Ectodermal cell (in vitro differentiated cells): Measurements from ENCODE around the gene DDI2.

Source experiments
- H3K27ac ChIP-seq: 2 replicates; pipeline ENCODE4 v1.7.0; 2013; ENCODE audit warnings: mild to moderate bottlenecking, low read depth, low read length; ENCODE audit not compliant: insufficient read depth, poor library complexity, severe bottlenecking
- H3K27me3 ChIP-seq: 2 replicates; pipeline ENCODE4 v1.7.0; 2013; ENCODE audit warnings: mild to moderate bottlenecking, low read length; ENCODE audit not compliant: insufficient read depth, control insufficient read depth, poor library complexity, severe bottlenecking
- H3K36me3 ChIP-seq: one replicate; pipeline ENCODE4 v1.7.0; 2013; ENCODE audit warnings: low read length; ENCODE audit not compliant: control insufficient read depth, insufficient read depth
- H3K4me1 ChIP-seq: one replicate; pipeline ENCODE4 v1.7.0; 2013; ENCODE audit warnings: low read length; ENCODE audit not compliant: control insufficient read depth, insufficient read depth
- H3K4me3 ChIP-seq: 2 replicates; pipeline ENCODE4 v1.7.0; 2013; ENCODE audit warnings: low read depth, low read length, control low read depth; ENCODE audit not compliant: insufficient read depth
- H3K9me3 ChIP-seq: 2 replicates; pipeline ENCODE4 v1.7.0; 2013; ENCODE audit warnings: mild to moderate bottlenecking, low read length, moderate library complexity; ENCODE audit not compliant: control insufficient read depth
- WGBS, 2 experiments: methylation state at CpG; one replicate each; pipeline ENCODE4 v1.1.7; 2013; ENCODE audit warnings: missing lambda C conversion rate in 2 of 2; 5-methylcytosine and 5-hydroxymethylcytosine counted together

Gene DDI2

DNA sequence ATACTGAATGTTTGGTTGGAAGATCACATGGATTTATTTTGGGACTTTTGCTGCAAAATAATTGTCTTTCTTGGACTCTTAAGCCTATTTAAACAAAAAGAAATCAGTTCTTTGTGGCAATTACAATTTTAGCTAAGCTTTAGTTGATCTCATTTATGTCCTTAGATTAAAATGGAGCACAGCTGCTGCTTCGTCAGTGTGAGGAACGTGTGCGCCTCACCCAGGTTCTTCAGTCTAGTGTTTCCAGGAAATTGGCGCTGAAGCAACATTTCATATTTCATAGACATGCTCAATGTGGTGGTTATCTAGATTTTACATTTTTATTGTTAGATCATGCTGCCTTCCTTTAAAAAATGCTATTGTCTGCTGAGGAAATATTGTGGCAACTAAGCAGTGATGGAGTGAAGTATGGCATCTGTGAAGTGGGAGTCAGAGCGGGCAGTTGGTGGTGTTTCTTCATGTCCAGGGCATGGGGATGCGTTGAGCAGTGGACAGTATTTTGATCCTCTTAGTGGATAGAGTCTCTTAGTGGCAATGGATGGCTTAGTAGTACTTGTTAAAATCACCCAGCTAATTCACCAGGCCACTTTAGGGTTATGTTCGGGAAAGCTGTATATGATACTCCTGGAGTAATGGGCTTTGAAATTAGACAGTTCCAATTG lies 5.6 kb downstream of the DDI2 start:
- WGBS, 2 experiments = 95 to 99% methylated on average over 6 to 7 of the region's 7 CpGs
- no peaks in the 10 kb centered on the region for H3K36me3 ChIP-seq
- no peaks in the 10 kb centered on the region for H3K9me3 ChIP-seq
- no peaks in the 10 kb centered on the region for H3K4me1 ChIP-seq
- H3K27ac ChIP-seq = no peak overlapping the region
- H3K4me3 ChIP-seq = no peak overlapping the region
- H3K27me3 ChIP-seq = no peaks in the 10 kb centered on the region

- Histone ChIP-seq H3K27ac (no peak overlapping the region), H3K4me1 (no peaks in the 10 kb centered on the region), H3K27me3 (no peaks in the 10 kb centered on the region), H3K36me3 (no peaks in the 10 kb centered on the region), H3K9me3 (no peaks in the 10 kb centered on the region), H3K4me3 (no peak overlapping the region)
- 82 to 87% methylated on average over 6 of the region's 6 CpGs for WGBS, 2 experiments
These were observed 6.2 kb downstream of the DDI2 start for GRCh38 chr1:15623435-15623834.

DNA sequence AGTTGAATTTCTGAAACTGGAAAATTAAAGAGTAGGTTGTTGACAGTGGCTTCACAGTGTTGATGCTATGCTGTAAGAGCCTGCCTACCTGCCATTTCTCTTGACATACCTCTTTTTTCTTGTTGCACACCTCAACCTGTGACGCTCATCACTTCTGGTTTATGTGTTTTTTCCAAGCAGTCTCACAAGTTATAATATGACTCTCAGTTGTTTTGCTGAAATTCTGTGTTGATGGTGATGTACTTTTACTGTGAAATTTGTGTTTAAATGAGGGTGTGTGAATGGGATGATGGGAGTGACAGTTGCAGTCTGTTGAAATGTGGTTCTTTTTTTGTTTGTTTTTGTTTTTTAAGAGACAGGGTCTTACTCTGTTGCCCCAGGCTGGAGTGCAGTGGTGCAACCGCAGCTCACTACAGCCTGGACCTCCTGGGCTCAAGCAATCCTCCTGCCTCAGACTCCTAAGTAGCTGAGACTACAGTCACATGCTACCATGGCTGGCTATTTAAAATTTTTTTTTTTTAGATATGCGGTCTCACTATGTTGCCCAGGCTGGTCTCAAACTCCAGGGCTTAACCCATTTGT lies 7.0 kb downstream of the DDI2 start:
- 92 to 95% methylated on average over 3 of the region's 3 CpGs for WGBS, 2 experiments
- Histone ChIP-seq H3K9me3 (no peaks in the 10 kb centered on the region), H3K4me3 (no peak overlapping the region), H3K27me3 (no peaks in the 10 kb centered on the region), H3K4me1 (no peaks in the 10 kb centered on the region), H3K27ac (no peak overlapping the region), H3K36me3 (no peaks in the 10 kb centered on the region)

- peaks cover 4% of the 10 kb centered on the region for H3K36me3 ChIP-seq
- H3K9me3 ChIP-seq = no peaks in the 10 kb centered on the region
- whole genome bisulfite sequencing, 2 experiments = 92 to 94% methylated on average over 13 of the region's 13 CpGs
- no peak overlapping the region for H3K27ac ChIP-seq
- H3K4me3 ChIP-seq = no peak overlapping the region
- no peaks in the 10 kb centered on the region for H3K4me1 ChIP-seq
- no peaks in the 10 kb centered on the region for H3K27me3 ChIP-seq
These were observed 8.0 kb downstream of the DDI2 start for GRCh38 chr1:15625056-15625917.

- no peaks in the 10 kb centered on the region for H3K27me3 ChIP-seq
- no peak overlapping the region for H3K4me3 ChIP-seq
- H3K36me3 ChIP-seq = peaks cover 9% of the 10 kb centered on the region
- WGBS, 2 experiments = 92 to 93% methylated on average over 11 of the region's 11 CpGs
- no peaks in the 10 kb centered on the region for H3K4me1 ChIP-seq
- H3K27ac ChIP-seq = no peak overlapping the region
- H3K9me3 ChIP-seq = no peaks in the 10 kb centered on the region
These were observed 9.2 kb downstream of the DDI2 start for GRCh38 chr1:15626269-15626950.

- Histone ChIP-seq H3K4me3 (no peak overlapping the region), H3K36me3 (peaks cover 9% of the 10 kb centered on the region), H3K9me3 (no peaks in the 10 kb centered on the region), H3K27me3 (no peaks in the 10 kb centered on the region), H3K27ac (no peak overlapping the region), H3K4me1 (no peaks in the 10 kb centered on the region)
- WGBS, 2 experiments = 92 to 95% methylated on average over 4 of the region's 4 CpGs
These were observed 10.2 kb downstream of the DDI2 start for GRCh38 chr1:15627343-15627988.

- Histone ChIP-seq H3K36me3 (peaks cover 11% of the 10 kb centered on the region), H3K4me1 (no peaks in the 10 kb centered on the region), H3K9me3 (no peaks in the 10 kb centered on the region), H3K4me3 (no peak overlapping the region), H3K27ac (no peak overlapping the region), H3K27me3 (no peaks in the 10 kb centered on the region)
- WGBS, 2 experiments = 88% methylated on average over 1 of the region's 1 CpG; no CpG with 5 or more reads in 1 of the 2 experiments
These were observed 10.7 kb downstream of the DDI2 start for GRCh38 chr1:15628003-15628402.

GRCh38 chr1:15633756-15634420 lies 16.6 kb downstream of the DDI2 start:
- peaks cover 37% of the 10 kb centered on the region for H3K36me3 ChIP-seq
- no peak overlapping the region for H3K27ac ChIP-seq
- no peak overlapping the region for H3K4me3 ChIP-seq
- no peaks in the 10 kb centered on the region for H3K9me3 ChIP-seq
- no peaks in the 10 kb centered on the region for H3K27me3 ChIP-seq
- 94 to 97% methylated on average over 9 of the region's 9 CpGs for WGBS, 2 experiments
- no peaks in the 10 kb centered on the region for H3K4me1 ChIP-seq

DNA sequence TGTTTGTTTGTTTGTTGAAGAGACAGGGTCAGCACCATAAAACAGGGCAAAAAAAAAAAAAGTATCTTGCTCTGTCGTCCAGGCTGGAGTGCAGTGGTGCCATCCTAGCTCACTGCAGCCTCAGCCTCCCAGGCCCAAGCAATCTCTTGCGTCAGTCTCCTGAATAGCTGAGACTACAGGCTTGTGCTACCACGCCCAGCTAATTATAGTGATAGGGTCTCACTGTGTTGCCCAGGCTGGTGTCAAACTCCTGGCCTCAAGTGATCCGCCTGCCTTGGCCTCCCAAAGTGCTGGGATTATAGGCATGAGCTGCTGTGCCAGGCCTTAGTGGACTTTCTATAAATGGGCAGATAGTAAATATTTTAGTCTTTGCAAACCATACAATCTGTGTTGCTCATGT lies 19.2 kb downstream of the DDI2 start:
- Histone ChIP-seq H3K4me1 (no peaks in the 10 kb centered on the region), H3K36me3 (peaks cover 28% of the 10 kb centered on the region), H3K27me3 (no peaks in the 10 kb centered on the region), H3K27ac (no peak overlapping the region), H3K9me3 (no peaks in the 10 kb centered on the region), H3K4me3 (no peak overlapping the region)
- WGBS, 2 experiments = 86 to 92% methylated on average over 4 of the region's 4 CpGs
